ENCODE data around the gene MARK3. TPM values are rescaled to one million over a fixed set of nuclear protein-coding genes. Genes with fewer than 3 reads are reported as not detected.

The MARK3 gene
- total RNA-seq, 1 donor from 2014 or later = 75.7 TPM

- no peak for DNase-seq (ENCODE audit: extremely low read depth, low read depth, low spot score)
Observed at GRCh38 chr14:103432627-103433026, 47.4 kb downstream of the MARK3 start.

GRCh38 chr14:103433916-103434563, 48.8 kb downstream of the MARK3 start:
- DNase-seq (ENCODE audit: extremely low read depth, low read depth, low spot score) = no peak

GRCh38 chr14:103434868-103435442, 49.7 kb downstream of the MARK3 start:
- no peak for DNase-seq (ENCODE audit: extremely low read depth, low read depth, low spot score)

GRCh38 chr14:103436533-103436932, 51.3 kb downstream of the MARK3 start:
- DNase-seq (ENCODE audit: extremely low read depth, low read depth, low spot score) = no peak

GRCh38 chr14:103442288-103442687, 57.1 kb downstream of the MARK3 start:
- DNase-seq (ENCODE audit: extremely low read depth, low read depth, low spot score) = no peak

- no peak for DNase-seq (ENCODE audit: extremely low read depth, low read depth, low spot score)
Observed at GRCh38 chr14:103443111-103443510, 57.9 kb downstream of the MARK3 start.

- no peak for DNase-seq (ENCODE audit: extremely low read depth, low read depth, low spot score)
Observed at GRCh38 chr14:103444837-103445524, 59.8 kb downstream of the MARK3 start.

- no peak for DNase-seq (ENCODE audit: extremely low read depth, low read depth, low spot score)
Observed at GRCh38 chr14:103445806-103446205, 60.6 kb downstream of the MARK3 start.

GRCh38 chr14:103448097-103448496, 62.9 kb downstream of the MARK3 start:
- no peak for DNase-seq (ENCODE audit: extremely low read depth, low read depth, low spot score)

- DNase-seq (ENCODE audit: extremely low read depth, low read depth, low spot score) = no peak
Observed at GRCh38 chr14:103449634-103450161, 64.5 kb downstream of the MARK3 start.

GRCh38 chr14:103450416-103450815, 65.2 kb downstream of the MARK3 start:
- no peak for DNase-seq (ENCODE audit: extremely low read depth, low read depth, low spot score)

GRCh38 chr14:103451401-103451800, 66.2 kb downstream of the MARK3 start:
- DNase-seq (ENCODE audit: extremely low read depth, low read depth, low spot score) = no peak

- DNase-seq (ENCODE audit: extremely low read depth, low read depth, low spot score) = no peak
Observed at GRCh38 chr14:103453791-103454190, 68.6 kb downstream of the MARK3 start.

- peak; percentile 12 for DNase-seq (ENCODE audit: extremely low read depth, low read depth, low spot score)
Observed at GRCh38 chr14:103456167-103456835, 71.1 kb downstream of the MARK3 start.

GRCh38 chr14:103460415-103460814, 75.2 kb downstream of the MARK3 start:
- no peak for DNase-seq (ENCODE audit: extremely low read depth, low read depth, low spot score)

GRCh38 chr14:103463149-103463548, 77.9 kb downstream of the MARK3 start:
- DNase-seq (ENCODE audit: extremely low read depth, low read depth, low spot score) = no peak

GRCh38 chr14:103463851-103464250, 78.6 kb downstream of the MARK3 start:
- no peak for DNase-seq (ENCODE audit: extremely low read depth, low read depth, low spot score)

- DNase-seq (ENCODE audit: extremely low read depth, low read depth, low spot score) = no peak
Observed at GRCh38 chr14:103472939-103473338, 87.7 kb downstream of the MARK3 start.

- DNase-seq (ENCODE audit: extremely low read depth, low read depth, low spot score) = no peak
Observed at GRCh38 chr14:103474893-103475292, 89.7 kb downstream of the MARK3 start.

- no peak for DNase-seq (ENCODE audit: extremely low read depth, low read depth, low spot score)
Observed at GRCh38 chr14:103476065-103476464, 90.8 kb downstream of the MARK3 start.

- DNase-seq (ENCODE audit: extremely low read depth, low read depth, low spot score) = no peak
Observed at GRCh38 chr14:103476631-103477030, 91.4 kb downstream of the MARK3 start.
